SK-N-MC (cell line): Measurements from ENCODE around the gene NUP88.
A peak's percentile ranks its signal among the peaks of the same experiment; 100 is the strongest.

Experiments
- DNase-seq: peaks from one replicate; pipeline ENCODE4 v3.0.0-alpha.2; 2011; ENCODE audit warnings: low read depth, low spot score
- H3K27ac ChIP-seq: fragments of 200-600 bp; sonication (generic); 2 replicates; pipeline ENCODE4 v1.5.1; 2016; ENCODE audit warnings: mixed run types
- H3K36me3 ChIP-seq: fragments of 200-600 bp; sonication (generic); 2 replicates; pipeline ENCODE4 v1.6.1; 2017; ENCODE audit warnings: antibody characterized with exemption, low read length, mixed read lengths; ENCODE audit not compliant: insufficient read depth
- H3K4me3 ChIP-seq: fragments of 200-600 bp; sonication (generic); 2 replicates; pipeline ENCODE4 v1.5.1; 2016
- H3K9ac ChIP-seq: fragments of 200-600 bp; sonication (generic); 2 replicates; pipeline ENCODE4 v1.8.0; 2017; ENCODE audit warnings: mixed run types, mixed read lengths; ENCODE audit not compliant: insufficient read length
- H3K9me3 ChIP-seq: fragments of 200-600 bp; sonication (generic); 2 replicates; pipeline ENCODE4 v1.6.1; 2017; ENCODE audit warnings: low read depth, mild to moderate bottlenecking, antibody characterized with exemption, low read length, moderate library complexity, mixed read lengths
- EZH2 ChIP-seq: fragments of 200-600 bp; sonication (generic); IDR thresholded peaks from one replicate; pipeline ENCODE4 v1.6.1; 2017; ENCODE audit warnings: antibody characterized with exemption
- FOXP2 ChIP-seq: optimal IDR thresholded peaks from 2 replicates; pipeline ENCODE3; 2011; ENCODE audit warnings: mild to moderate bottlenecking, moderate library complexity; ENCODE audit not compliant: insufficient read depth; ENCODE audit errors: extremely low read length, control extremely low read depth
- POLR2AphosphoS5 ChIP-seq: IDR thresholded peaks from 2 replicates; pipeline ENCODE4 v1.6.1; 2012; ENCODE audit warnings: mild to moderate bottlenecking, low read depth, low read length, borderline replicate concordance

Gene NUP88

DNA sequence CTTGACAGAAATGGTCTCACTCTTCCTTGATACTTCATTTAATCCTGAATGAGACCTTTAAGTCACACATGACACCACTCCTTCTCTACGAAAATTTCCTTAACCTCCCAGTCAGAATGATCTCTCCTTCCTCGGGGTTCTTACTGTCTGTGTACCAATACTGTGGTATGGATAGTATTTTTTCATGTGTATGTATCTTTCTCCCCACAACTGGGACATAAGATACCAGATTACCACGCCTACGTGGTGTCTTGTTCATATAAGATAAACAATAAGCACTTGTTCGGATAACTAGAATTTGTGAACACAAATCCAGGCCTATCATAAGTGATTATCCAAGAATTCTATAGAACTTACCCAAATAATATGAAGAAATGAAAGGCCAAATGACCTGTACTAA lies 11.3 kb downstream of the NUP88 start:
- Histone ChIP-seq H3K4me3 (no peak overlapping the region), H3K9me3 (no peaks in the 10 kb centered on the region), H3K9ac (no peak overlapping the region), H3K27ac (no peak overlapping the region), H3K36me3 (peaks cover 91% of the 10 kb centered on the region)
- DNase-seq, result no peak
- TF ChIP-seq EZH2 (no peak), FOXP2 (no peak)

- Histone ChIP-seq H3K9ac (no peak overlapping the region), H3K9me3 (no peaks in the 10 kb centered on the region), H3K27ac (no peak overlapping the region), H3K36me3 (peaks cover 90% of the 10 kb centered on the region), H3K4me3 (no peak overlapping the region)
- no peak for TF ChIP-seq POLR2AphosphoS5
- TF ChIP-seq FOXP2, result no peak
- TF ChIP-seq EZH2, result no peak
- DNase-seq, result no peak
These were observed 14.1 kb downstream of the NUP88 start for GRCh38 chr17:5405400-5405799.

DNA sequence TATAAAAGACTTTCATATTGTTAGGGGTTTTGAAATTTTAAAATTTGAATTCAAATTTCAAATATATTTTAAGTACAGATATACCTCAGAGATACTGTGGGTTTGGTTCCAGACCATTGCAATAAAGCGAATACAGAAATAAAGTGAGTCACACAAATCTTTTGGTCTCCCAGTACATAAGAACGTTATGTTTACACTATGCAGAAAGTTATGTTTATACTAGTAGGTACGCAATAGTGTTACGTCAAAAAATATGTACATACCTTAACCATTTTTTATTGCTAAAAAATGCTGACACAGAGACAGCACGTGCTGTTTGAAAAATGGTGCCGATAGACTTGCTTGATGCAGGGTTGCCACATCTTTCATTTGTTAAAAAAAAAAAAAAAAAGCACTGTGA lies 19.7 kb downstream of the NUP88 start:
- TF ChIP-seq FOXP2, result no peak
- TF ChIP-seq POLR2AphosphoS5, result no peak
- TF ChIP-seq EZH2, result no peak
- H3K27ac ChIP-seq, result no peak overlapping the region
- H3K9me3 ChIP-seq, result no peaks in the 10 kb centered on the region
- peaks cover 85% of the 10 kb centered on the region for H3K36me3 ChIP-seq
- no peak for DNase-seq
- H3K4me3 ChIP-seq, result no peak overlapping the region
- no peak overlapping the region for H3K9ac ChIP-seq

GRCh38 chr17:5396612-5397011 lies 22.9 kb downstream of the NUP88 start:
- Histone ChIP-seq H3K4me3 (no peak overlapping the region), H3K36me3 (peaks cover 78% of the 10 kb centered on the region), H3K27ac (no peak overlapping the region), H3K9ac (no peak overlapping the region), H3K9me3 (no peaks in the 10 kb centered on the region)
- TF ChIP-seq POLR2AphosphoS5 (no peak), FOXP2 (no peak), EZH2 (no peak)
- no peak for DNase-seq

GRCh38 chr17:5391678-5392077 lies 27.8 kb downstream of the NUP88 start:
- no peaks in the 10 kb centered on the region for H3K9me3 ChIP-seq
- no peak for DNase-seq
- no peak overlapping the region for H3K9ac ChIP-seq
- H3K4me3 ChIP-seq, result no peak overlapping the region
- no peak for TF ChIP-seq FOXP2
- no peak for TF ChIP-seq POLR2AphosphoS5
- no peak for TF ChIP-seq EZH2
- H3K36me3 ChIP-seq, result peaks cover 77% of the 10 kb centered on the region
- no peak overlapping the region for H3K27ac ChIP-seq

- TF ChIP-seq POLR2AphosphoS5, result no peak
- TF ChIP-seq EZH2, result no peak
- no peak for TF ChIP-seq FOXP2
- no peak overlapping the region for H3K27ac ChIP-seq
- H3K9me3 ChIP-seq, result no peaks in the 10 kb centered on the region
- H3K4me3 ChIP-seq, result no peak overlapping the region
- DNase-seq, result no peak
- H3K36me3 ChIP-seq, result peaks cover 93% of the 10 kb centered on the region
- no peak overlapping the region for H3K9ac ChIP-seq
These were observed 37.9 kb downstream of the NUP88 start for GRCh38 chr17:5381542-5381941.

DNA sequence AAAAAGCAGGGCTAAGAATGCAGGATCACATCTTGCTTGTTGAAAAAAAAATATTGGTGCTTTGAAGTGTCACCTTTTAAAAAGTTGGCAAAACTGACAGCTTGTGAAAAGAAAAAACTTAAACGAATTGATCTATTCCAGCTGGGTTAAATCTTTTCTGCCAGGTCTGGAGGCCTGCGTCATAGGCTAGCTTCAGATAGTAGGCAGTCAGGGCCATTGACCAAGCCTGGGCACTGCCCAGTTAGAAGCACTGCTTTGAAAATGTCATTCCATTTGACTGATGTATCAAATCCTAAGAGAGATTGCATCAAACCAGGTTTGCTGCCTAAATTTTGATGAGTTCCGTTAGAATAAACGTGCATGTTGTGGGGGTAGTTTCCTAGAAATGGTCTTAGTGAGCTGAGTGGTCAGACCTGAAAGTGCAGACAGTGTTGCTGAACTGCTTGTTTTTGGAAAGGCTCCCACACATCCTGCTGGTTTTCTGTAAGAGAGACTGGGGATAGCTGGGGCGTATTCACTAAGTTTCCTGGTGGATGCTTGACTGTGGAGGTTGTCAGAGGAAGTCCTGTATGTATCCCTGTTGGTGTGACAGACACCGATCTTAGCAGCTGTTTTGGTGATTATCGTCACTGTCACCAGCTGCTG lies 38.8 kb downstream of the NUP88 start:
- peaks cover 90% of the 10 kb centered on the region for H3K36me3 ChIP-seq
- DNase-seq, result no peak
- TF ChIP-seq EZH2 (no peak), FOXP2 (no peak), POLR2AphosphoS5 (no peak)
- H3K27ac ChIP-seq, result peak overlapping the region; percentile 74
- H3K9ac ChIP-seq, result no peak overlapping the region
- H3K4me3 ChIP-seq, result no peak overlapping the region
- no peaks in the 10 kb centered on the region for H3K9me3 ChIP-seq

- TF ChIP-seq FOXP2, result no peak
- TF ChIP-seq POLR2AphosphoS5, result no peak
- no peak for TF ChIP-seq EZH2
- Histone ChIP-seq H3K9me3 (no peaks in the 10 kb centered on the region), H3K27ac (peak overlapping the region; percentile 74), H3K4me3 (no peak overlapping the region), H3K9ac (no peak overlapping the region), H3K36me3 (peaks cover 85% of the 10 kb centered on the region)
- DNase-seq, result no peak
These were observed 39.9 kb downstream of the NUP88 start for GRCh38 chr17:5379351-5380107.
